T-cell (primary cell): ENCODE data around the gene KIAA0319L. TPM values are rescaled to one million over a fixed set of nuclear protein-coding genes. Genes with fewer than 3 reads are reported as not detected.

Source experiments
- ATAC-seq, 4 experiments: fragments of 200-7000 bp in 3 of 4; fragments of 150-1000 bp in 1 of 4; cut with Tn5 transposase; replicated peaks in 1 of 4; 1 replicate in 3 of 4; 2 replicates in 1 of 4; pipeline ENCODE4 v1.10.0; 2021; ENCODE audit warnings: moderate library complexity in 3 of 4, mild to moderate bottlenecking in 2 of 4, moderate number of reproducible peaks in 1 of 4
- CTCF ChIA-PET, 2 donors: fragments of 300-600 bp; sonication (Branson Sonifier 250); formaldehyde crosslinking; loops; one replicate each; lab custom pipeline; 2022; ENCODE audit warnings: antibody characterized with exemption in 2 of 2; lab: Charles Lee
- POLR2A ChIA-PET, 2 donors: fragments of 300-600 bp; sonication (Branson Sonifier 250); formaldehyde crosslinking; loops; one replicate each; lab custom pipeline; 2022; ENCODE audit warnings: antibody characterized with exemption in 2 of 2; lab: Charles Lee
- DNase-seq, 35 experiments: peaks; one replicate each; pipeline versions ENCODE4 v3.0.0 to v3.0.0-alpha.2; 2013 to 2023
- H3K27ac ChIP-seq: one replicate; pipeline ENCODE4 v1.5.1; 2013; ENCODE audit warnings: low read length
- H3K27me3 ChIP-seq, 2 experiments: replicated peaks in 1 of 2; 1 replicate in 1 of 2; 2 replicates in 1 of 2; pipeline versions ENCODE4 v1.6.1 to v1.7.0; 2013; ENCODE audit warnings: low read length in 1 of 2, mixed read lengths in 1 of 2; ENCODE audit not compliant: control insufficient read depth in 2 of 2, insufficient read depth in 2 of 2; ENCODE audit errors: extremely low read depth in 1 of 2
- H3K36me3 ChIP-seq, 2 donors: 1 replicate in 1 of 2; 2 replicates in 1 of 2; pipeline versions ENCODE4 v1.6.1 to v1.7.0; 2013; ENCODE audit warnings: low read length in 1 of 2; ENCODE audit not compliant: control insufficient read depth in 2 of 2, insufficient read depth in 1 of 2; ENCODE audit errors: extremely low read depth in 1 of 2
- H3K4me1 ChIP-seq, 2 experiments: 1 replicate in 1 of 2; 2 replicates in 1 of 2; pipeline versions ENCODE4 v1.6.1 to v1.7.0; 2013; ENCODE audit warnings: low read length in 2 of 2, mixed read lengths in 1 of 2; ENCODE audit not compliant: insufficient read depth in 2 of 2, control insufficient read depth in 1 of 2; ENCODE audit errors: extremely low read depth in 1 of 2
- H3K4me3 ChIP-seq, 2 donors: 1 replicate in 1 of 2; 2 replicates in 1 of 2; pipeline versions ENCODE4 v1.5.1 to v1.7.0; 2013; ENCODE audit warnings: mild to moderate bottlenecking in 2 of 2, low read length in 1 of 2, moderate library complexity in 1 of 2; ENCODE audit not compliant: control insufficient read depth in 1 of 2; ENCODE audit errors: extremely low read depth in 1 of 2
- H3K9me3 ChIP-seq: 2 replicates; pipeline ENCODE4 v1.7.0; 2013
- H3K27ac Mint-ChIP-seq, 2 donors: one replicate each; pipeline ENCODE4 v1.8.0; 2020 to 2021; ENCODE audit warnings: mild to moderate bottlenecking in 2 of 2, mixed read lengths in 2 of 2
- H3K27me3 Mint-ChIP-seq, 2 donors: one replicate each; pipeline ENCODE4 v1.8.0; 2021 to 2022; ENCODE audit warnings: mixed read lengths in 2 of 2
- H3K36me3 Mint-ChIP-seq: one replicate; pipeline ENCODE4 v1.8.0; 2021; ENCODE audit warnings: mixed read lengths
- H3K4me1 Mint-ChIP-seq, 3 donors: one replicate each; pipeline ENCODE4 v1.8.0; 2020 to 2022; ENCODE audit warnings: mixed read lengths in 3 of 3, mild to moderate bottlenecking in 1 of 3
- H3K4me3 Mint-ChIP-seq, 3 donors: one replicate each; pipeline ENCODE4 v1.8.0; 2020 to 2022; ENCODE audit warnings: mild to moderate bottlenecking in 3 of 3, mixed read lengths in 3 of 3, moderate library complexity in 3 of 3
- H3K9me3 Mint-ChIP-seq, 3 donors: one replicate each; pipeline ENCODE4 v1.8.0; 2020 to 2022; ENCODE audit warnings: mixed read lengths in 3 of 3
- WGBS: methylation state at CpG from one replicate; pipeline ENCODE4 v1.1.5; 2013; ENCODE audit warnings: missing lambda C conversion rate; ENCODE audit not compliant: insufficient coverage; 5-methylcytosine and 5-hydroxymethylcytosine counted together
- total RNA-seq, 35 experiments: library from RNA in 6 of 35; stranded (reverse) in 6 of 35; fragments of 120-200 nt in 1 of 35; gene quantifications; one replicate each; pipeline versions ENCODE4 v1.2.1 to v1.2.4 and lab custom pipeline; 2013 to 2026

KIAA0319L gene
- total RNA-seq, 5 donors from 2014 or later (not counting 1 experiment from before 2014, with no cell fraction given) = 60.8 to 73.7 (median 63.7) TPM

DNA sequence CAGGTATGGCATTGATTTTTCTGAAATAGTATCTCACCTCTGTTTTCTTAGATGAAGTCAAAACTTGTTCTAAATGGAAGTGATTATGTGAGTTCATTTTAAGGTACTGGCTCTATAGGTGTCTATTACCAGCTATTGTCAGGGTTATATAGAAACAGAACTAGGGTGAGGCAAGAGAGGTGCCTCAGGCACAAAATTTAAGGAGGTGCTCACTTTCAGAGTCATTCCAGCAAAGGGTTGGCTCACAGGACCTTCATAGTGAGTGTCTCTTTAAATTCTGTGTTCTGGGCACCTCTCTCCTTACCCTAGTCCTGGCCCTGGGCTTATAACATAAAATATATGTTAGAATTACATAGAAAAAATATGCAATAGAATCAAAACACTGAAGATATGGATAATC, 49.3 kb downstream of the KIAA0319L start:
- Mint-ChIP-seq H3K9me3 (no peaks in the 10 kb centered on the region), H3K4me3 (peak overlapping the region in 2 of 3 donors; percentile 39 to 76), H3K27me3 (no peaks in the 10 kb centered on the region), H3K4me1 (peaks cover 67 to 72% (median 71%) of the 10 kb centered on the region in 3 donors), H3K36me3 (peaks cover 23% of the 10 kb centered on the region), H3K27ac (peak overlapping the region; percentile 92 to 99)
- Histone ChIP-seq H3K4me3 (no peak overlapping the region), H3K9me3 (no peaks in the 10 kb centered on the region), H3K36me3 (no peaks in the 10 kb centered on the region), H3K27me3 (no peaks in the 10 kb centered on the region), H3K27ac (peak overlapping the region; percentile 87), H3K4me1 (peaks cover 36 to 38% of the 10 kb centered on the region in 2 experiments)
- CTCF ChIA-PET = no interaction called here
- no peak for ATAC-seq
- DNase-seq = no peak
- POLR2A ChIA-PET = no interaction called here

DNA sequence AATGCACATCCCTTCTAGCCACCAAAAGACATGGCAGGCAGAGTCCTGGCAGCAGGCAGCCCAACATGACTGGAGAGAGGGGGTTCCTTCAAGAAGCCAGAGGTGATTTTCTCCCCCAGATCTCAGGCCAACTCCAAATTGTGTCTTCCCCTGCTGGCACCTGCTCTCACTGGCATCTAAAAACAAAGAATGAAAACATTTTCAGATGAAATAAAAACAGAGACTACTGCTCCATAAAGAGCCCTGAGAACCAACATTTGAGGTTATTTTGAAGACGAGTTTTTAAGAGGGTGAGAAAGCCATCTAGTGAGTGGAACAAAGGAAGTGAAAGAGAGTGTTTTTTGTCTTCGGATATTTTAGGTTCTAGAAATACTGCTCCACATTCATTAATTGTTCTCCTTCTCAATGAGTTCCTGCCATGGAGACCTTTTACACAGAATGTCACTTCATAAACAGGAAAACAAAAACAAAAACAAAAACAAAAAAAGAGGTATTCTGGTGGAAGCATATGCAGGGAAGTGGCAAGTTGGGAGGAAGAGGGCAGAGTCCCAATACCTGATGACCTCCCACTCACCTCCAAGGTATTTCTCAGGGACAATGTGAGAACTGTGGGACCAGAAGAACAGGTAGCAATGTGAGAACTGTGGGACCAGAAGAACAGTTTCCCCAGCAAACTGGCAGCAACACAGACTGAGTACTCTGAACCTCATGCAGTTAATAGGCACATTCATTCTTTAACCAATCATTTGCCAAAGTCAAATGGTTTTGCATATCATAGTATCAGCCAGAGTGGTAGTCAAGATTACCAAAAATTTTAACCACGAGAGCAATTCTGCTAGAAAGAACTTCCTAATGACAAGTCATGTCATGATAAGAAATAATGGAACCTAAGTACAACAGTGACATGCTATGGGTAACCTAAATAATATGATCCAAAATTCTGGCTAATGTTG, 50.0 kb downstream of the KIAA0319L start:
- 0% methylated on average over 1 of the region's 3 CpGs for WGBS
- Mint-ChIP-seq H3K4me1 (peaks cover 71 to 78% (median 77%) of the 10 kb centered on the region in 3 donors), H3K4me3 (peak overlapping the region; percentile 46 to 76 (median 66)), H3K27me3 (no peaks in the 10 kb centered on the region), H3K9me3 (peaks cover 0 to 3% (median 0%) of the 10 kb centered on the region in 3 donors), H3K36me3 (peaks cover 29% of the 10 kb centered on the region), H3K27ac (peak overlapping the region; percentile 92 to 99)
- Histone ChIP-seq H3K27me3 (no peaks in the 10 kb centered on the region), H3K27ac (peak overlapping the region; percentile 87), H3K4me1 (peaks cover 36 to 38% of the 10 kb centered on the region in 2 experiments), H3K4me3 (peak overlapping the region; percentile 16 to 32), H3K9me3 (no peaks in the 10 kb centered on the region), H3K36me3 (no peaks in the 10 kb centered on the region)
- POLR2A ChIA-PET = interaction anchor here in 1 of 2 donors (0.5 kb wide), 1 partner anchor 304 kb away, joined by 4 read pairs; no protein-coding TSS in a partner anchor
- CTCF ChIA-PET = interaction anchor here in 1 of 2 donors (0.6 to 1.5 kb wide), 9 partner anchors 10 to 208 kb away, joined by 3 to 16 read pairs (median 3); partner anchors contain the start of gene KIAA0319L
- DNase-seq = peak in 17 of 35 experiments; percentile 2 to 45 (median 11)
- peak; percentile 25 to 58 (median 34) for ATAC-seq

DNA sequence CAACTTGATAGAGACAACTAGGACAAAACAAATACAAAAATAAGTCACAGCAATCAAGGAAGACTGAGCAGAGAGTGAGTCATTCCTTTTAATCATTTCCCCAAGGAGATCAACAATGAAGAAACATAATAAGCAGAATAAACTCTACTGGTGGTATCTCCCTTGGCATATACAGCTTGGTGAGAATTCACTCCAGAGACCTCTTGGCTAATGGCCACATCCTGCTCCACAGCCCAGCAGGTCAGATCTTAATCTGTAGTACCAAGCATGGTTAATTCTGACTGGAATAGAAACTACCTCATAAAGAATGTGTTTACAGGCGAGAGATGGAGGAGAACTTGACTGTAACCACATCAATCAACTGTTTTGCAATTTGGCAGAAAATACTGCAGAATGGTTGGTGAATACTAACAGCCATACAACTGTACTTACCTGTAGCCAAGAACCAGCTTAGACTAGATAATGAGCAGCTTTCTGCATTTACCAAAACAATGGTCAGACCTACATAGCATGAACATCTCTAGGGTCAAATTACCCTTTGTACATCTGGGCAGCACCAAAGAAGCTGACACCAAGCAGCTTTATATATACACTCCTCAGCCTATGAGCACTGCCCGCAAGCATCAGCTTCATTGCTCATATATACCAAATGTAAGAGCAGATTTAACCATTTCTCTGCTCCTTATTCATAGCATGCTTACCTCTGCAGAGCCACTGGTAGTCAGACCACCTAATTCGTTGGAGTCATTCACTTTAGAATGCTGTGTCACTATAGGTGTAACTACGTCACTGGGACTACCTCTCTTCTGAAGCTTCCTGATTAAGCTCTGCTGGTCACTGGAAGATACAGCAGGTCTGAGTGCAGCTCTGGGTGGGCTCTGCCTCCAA, 51.0 kb downstream of the KIAA0319L start:
- H3K4me3 ChIP-seq = peak overlapping the region; percentile 16 to 32
- peaks cover 73 to 80% (median 79%) of the 10 kb centered on the region in 3 donors for H3K4me1 Mint-ChIP-seq

DNA sequence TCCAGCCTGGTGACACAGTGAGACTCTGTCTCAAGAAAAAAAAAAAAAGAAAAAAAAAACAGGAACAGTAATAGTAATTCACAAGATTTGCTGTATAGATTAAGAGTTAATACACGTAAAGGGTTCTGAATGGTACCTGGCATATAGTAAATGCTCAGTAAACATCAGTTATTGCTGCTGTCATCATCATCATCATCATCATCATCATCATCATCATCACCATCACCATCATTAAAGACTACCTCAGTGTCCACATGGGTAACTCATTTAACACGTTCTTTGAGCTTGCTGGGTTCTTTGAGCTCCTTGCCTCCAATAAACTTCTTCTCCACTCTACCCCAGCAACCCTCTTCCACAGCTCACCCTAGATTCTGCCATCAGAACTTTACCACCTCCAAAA, 55.0 kb downstream of the KIAA0319L start:
- no peaks in the 10 kb centered on the region for H3K36me3 ChIP-seq
- POLR2A ChIA-PET = no interaction called here
- no peak overlapping the region for H3K27ac ChIP-seq
- no peak overlapping the region for H3K4me3 Mint-ChIP-seq
- peaks cover 72 to 73% (median 73%) of the 10 kb centered on the region in 3 donors for H3K4me1 Mint-ChIP-seq
- ATAC-seq = no peak
- peak overlapping the region; percentile 73 to 87 for H3K27ac Mint-ChIP-seq
- DNase-seq = no peak
- H3K9me3 Mint-ChIP-seq = peaks cover 0 to 3% (median 0%) of the 10 kb centered on the region in 3 donors
- CTCF ChIA-PET = interaction anchor here (0.7 kb wide), 2 partner anchors 9 to 64 kb away, joined by 4 read pairs; no protein-coding TSS in a partner anchor
- peaks cover 21% of the 10 kb centered on the region for H3K36me3 Mint-ChIP-seq
- H3K27me3 ChIP-seq = no peaks in the 10 kb centered on the region
- peaks cover 30 to 32% of the 10 kb centered on the region in 2 experiments for H3K4me1 ChIP-seq
- H3K4me3 ChIP-seq = no peak overlapping the region
- no peaks in the 10 kb centered on the region for H3K27me3 Mint-ChIP-seq
- 89% methylated on average over 1 of the region's 2 CpGs for WGBS
- H3K9me3 ChIP-seq = no peaks in the 10 kb centered on the region

More for the DNA sequence above, 51.0 kb downstream of the KIAA0319L start:
- ATAC-seq (peak; percentile 79 to 87 (median 82)), DNase-seq (peak; percentile 12 to 72 (median 43))
- H3K36me3 Mint-ChIP-seq = peaks cover 27% of the 10 kb centered on the region
- CTCF ChIA-PET = interaction anchor here (0.5 to 1.5 kb wide), 12 partner anchors 9 to 209 kb away, joined by 3 to 16 read pairs (median 3); partner anchors contain the start of gene KIAA0319L (in 1 of the 2)
- Histone ChIP-seq H3K4me1 (peaks cover 36 to 38% of the 10 kb centered on the region in 2 experiments), H3K27ac (peak overlapping the region; percentile 87), H3K27me3 (no peaks in the 10 kb centered on the region), H3K9me3 (no peaks in the 10 kb centered on the region), H3K36me3 (no peaks in the 10 kb centered on the region)
- 14% methylated on average over 1 of the region's 4 CpGs for WGBS
- H3K27me3 Mint-ChIP-seq = no peaks in the 10 kb centered on the region
- H3K4me3 Mint-ChIP-seq = peak overlapping the region; percentile 46 to 76 (median 66)
- peaks cover 0 to 3% (median 0%) of the 10 kb centered on the region in 3 donors for H3K9me3 Mint-ChIP-seq
- peak overlapping the region; percentile 92 to 99 for H3K27ac Mint-ChIP-seq
- POLR2A ChIA-PET = interaction anchor here (0.5 to 0.8 kb wide), 2 partner anchors 17 to 303 kb away, joined by 4 to 8 read pairs; no protein-coding TSS in a partner anchor

DNA sequence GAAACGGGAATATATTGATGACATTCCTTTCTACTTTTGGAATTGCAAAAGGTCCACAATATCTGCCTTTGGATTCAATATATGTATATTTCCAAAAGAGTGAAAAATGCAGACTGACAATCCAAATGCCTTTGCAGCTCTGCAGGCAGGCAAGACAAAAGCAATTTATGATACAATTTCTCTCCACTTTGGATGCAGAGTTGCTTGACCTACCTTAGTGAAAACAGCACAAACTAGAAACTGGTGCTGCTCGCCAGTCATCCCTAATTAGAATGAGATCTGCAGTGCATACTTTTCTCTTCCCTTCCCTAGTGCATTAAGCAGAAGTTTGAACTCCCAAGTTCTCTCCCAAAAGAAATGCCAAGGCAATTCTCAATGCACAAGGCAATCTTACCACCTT, 56.8 kb downstream of the KIAA0319L start:
- peaks cover 0 to 3% (median 0%) of the 10 kb centered on the region in 3 donors for H3K9me3 Mint-ChIP-seq
- Histone ChIP-seq H3K4me1 (peaks cover 15 to 16% of the 10 kb centered on the region in 2 experiments), H3K36me3 (no peaks in the 10 kb centered on the region), H3K9me3 (no peaks in the 10 kb centered on the region), H3K27ac (peak overlapping the region; percentile 72), H3K27me3 (no peaks in the 10 kb centered on the region), H3K4me3 (no peak overlapping the region)
- POLR2A ChIA-PET = interaction anchor here in 1 of 2 donors (0.6 kb wide), 1 partner anchor 10 kb away, joined by 4 read pairs; no protein-coding TSS in a partner anchor
- no peak overlapping the region for H3K4me3 Mint-ChIP-seq
- CTCF ChIA-PET = no interaction called here
- H3K4me1 Mint-ChIP-seq = peaks cover 54 to 57% (median 55%) of the 10 kb centered on the region in 3 donors
- no peak for DNase-seq
- H3K36me3 Mint-ChIP-seq = peaks cover 25% of the 10 kb centered on the region
- no peak for ATAC-seq
- H3K27me3 Mint-ChIP-seq = no peaks in the 10 kb centered on the region
- H3K27ac Mint-ChIP-seq = peak overlapping the region; percentile 89 to 90
- 100% methylated on average over 1 of the region's 2 CpGs for WGBS
